ENCODE measurements around the gene CDC14B.

GRCh38 chr9:96509848-96510247 is 109.8 kb downstream of the CDC14B start:
- no peak for TF ChIP-seq CTCF (IDR thresholded peaks at IDR 0.05; ENCODE audit: low read depth, low read length, poor library complexity, severe bottlenecking)
- TF ChIP-seq EZH2phosphoT487 (IDR thresholded peaks at IDR 0.05; ENCODE audit: borderline replicate concordance, low read length): no peak
